ENCODE data around the gene HIP1R. TPM values are rescaled to one million over a fixed set of nuclear protein-coding genes. Genes with fewer than 3 reads are reported as not detected.

Gene HIP1R
- total and polyA plus RNA-seq, 2 experiments from 2014 or later, result 7.6 to 16.3 TPM

DNA sequence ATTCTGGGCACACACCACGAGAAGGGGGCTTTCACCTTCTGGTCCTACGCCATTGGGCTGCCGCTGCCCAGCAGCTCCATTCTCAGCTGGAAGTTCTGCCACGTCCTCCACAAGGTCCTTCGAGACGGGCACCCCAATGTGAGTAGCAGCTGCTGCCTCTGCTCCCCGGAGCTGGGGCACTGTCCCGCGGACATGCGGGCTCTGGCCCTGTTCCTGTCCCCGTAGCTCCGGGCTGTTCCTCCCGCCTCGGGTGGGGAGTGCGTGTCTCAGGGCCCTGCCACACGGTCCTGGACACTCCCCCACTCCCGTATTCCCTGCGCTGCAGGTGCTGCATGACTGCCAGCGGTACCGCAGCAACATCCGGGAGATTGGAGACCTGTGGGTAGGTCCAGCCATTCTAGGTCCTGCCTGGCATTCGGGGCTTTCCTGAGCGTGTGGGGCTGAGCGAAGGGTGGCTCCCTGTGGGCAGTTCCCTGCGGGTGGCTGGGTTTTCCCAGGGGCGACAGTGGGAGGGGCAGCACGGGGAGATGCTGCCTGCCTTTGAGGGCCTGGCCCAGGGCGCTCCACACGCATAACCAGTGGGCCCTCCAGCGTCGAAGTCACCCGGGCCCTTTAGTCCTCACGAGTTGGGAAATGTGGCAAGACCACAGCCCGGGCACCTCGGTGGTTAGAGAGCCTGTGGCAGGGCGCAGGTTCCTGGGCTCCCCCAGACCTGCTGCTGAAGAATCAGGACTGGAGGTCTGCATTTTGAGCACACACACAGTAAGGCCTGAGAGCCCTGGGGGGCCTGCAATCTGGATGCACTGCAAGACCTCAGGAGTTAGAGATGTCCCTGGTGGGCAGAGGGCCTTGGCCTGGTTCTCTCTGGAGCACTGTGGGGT lies 13.5 kb downstream of the HIP1R start:
- Histone ChIP-seq H3K27ac (no peak overlapping the region), H3K27me3 (replicated peaks; ENCODE audit: insufficient read depth) (no peaks in the 10 kb centered on the region), H3K79me2 (ENCODE audit: insufficient read depth) (no peaks in the 10 kb centered on the region), H2AFZ (no peak overlapping the region), H3K36me3 (ENCODE audit: low read depth) (no peaks in the 10 kb centered on the region), H3K9me2 (ENCODE audit: insufficient read depth) (no peaks in the 10 kb centered on the region), H4K20me1 (ENCODE audit: insufficient read depth) (no peaks in the 10 kb centered on the region), H3K4me2 (ENCODE audit: unreplicated experiment) (no peak overlapping the region), H3K4me3 (no peak overlapping the region), H3K9ac (no peak overlapping the region), H3F3A (ENCODE audit: insufficient read depth) (peaks cover 14% of the 10 kb centered on the region), H3K4me1 (ENCODE audit: insufficient read depth) (peaks cover 15% of the 10 kb centered on the region), H3K9me3 (ENCODE audit: low read depth) (no peaks in the 10 kb centered on the region)
- no peak for TF ChIP-seq EZH2phosphoT487 (IDR thresholded peaks at IDR 0.05; ENCODE audit: insufficient read depth, low read depth)
- no peak for TF ChIP-seq EZH2 (IDR thresholded peaks at IDR 0.05; ENCODE audit: insufficient read depth, poor library complexity, severe bottlenecking)
- in situ Hi-C loops (cut with MboI), result no loop called here
- DNase-seq, result no peak
- 91 to 95% methylated on average over 29 to 36 of the region's 36 CpGs for WGBS, 2 experiments (ENCODE audit: low coverage in 1 of 2, low lambda C conversion rate in 2 of 2, missing lambda C conversion rate in 2 of 2)

GRCh38 chr12:122849352-122850047 lies 14.2 kb downstream of the HIP1R start:
- 81 to 85% methylated on average over 26 of the region's 26 CpGs for WGBS, 2 experiments (ENCODE audit: low coverage in 1 of 2, low lambda C conversion rate in 2 of 2, missing lambda C conversion rate in 2 of 2)
- Histone ChIP-seq H4K20me1 (ENCODE audit: insufficient read depth) (no peaks in the 10 kb centered on the region), H3F3A (ENCODE audit: insufficient read depth) (peaks cover 14% of the 10 kb centered on the region), H3K36me3 (ENCODE audit: low read depth) (no peaks in the 10 kb centered on the region), H3K27me3 (replicated peaks; ENCODE audit: insufficient read depth) (no peaks in the 10 kb centered on the region), H3K4me2 (ENCODE audit: unreplicated experiment) (no peak overlapping the region), H2AFZ (no peak overlapping the region), H3K79me2 (ENCODE audit: insufficient read depth) (no peaks in the 10 kb centered on the region), H3K4me1 (ENCODE audit: insufficient read depth) (peaks cover 15% of the 10 kb centered on the region), H3K4me3 (no peak overlapping the region), H3K27ac (no peak overlapping the region), H3K9me2 (ENCODE audit: insufficient read depth) (no peaks in the 10 kb centered on the region), H3K9ac (no peak overlapping the region), H3K9me3 (ENCODE audit: low read depth) (no peaks in the 10 kb centered on the region)
- in situ Hi-C loops (cut with MboI), result loop anchor here (25.0 kb wide), 1 partner anchor 388 kb away; the partner anchor contains the start of genes MPHOSPH9 and MTRFR
- DNase-seq, result no peak
- TF ChIP-seq EZH2 (IDR thresholded peaks at IDR 0.05; ENCODE audit: insufficient read depth, poor library complexity, severe bottlenecking) (no peak), EZH2phosphoT487 (IDR thresholded peaks at IDR 0.05; ENCODE audit: insufficient read depth, low read depth) (no peak)

- in situ Hi-C loops (cut with MboI), result loop anchor here (25.0 kb wide), 1 partner anchor 387 kb away; the partner anchor contains the start of genes MPHOSPH9 and MTRFR
- DNase-seq, result no peak
- TF ChIP-seq EZH2 (IDR thresholded peaks at IDR 0.05; ENCODE audit: insufficient read depth, poor library complexity, severe bottlenecking) (no peak), EZH2phosphoT487 (IDR thresholded peaks at IDR 0.05; ENCODE audit: insufficient read depth, low read depth) (no peak)
Observed at GRCh38 chr12:122850048-122850445, 14.8 kb downstream of the HIP1R start.

DNA sequence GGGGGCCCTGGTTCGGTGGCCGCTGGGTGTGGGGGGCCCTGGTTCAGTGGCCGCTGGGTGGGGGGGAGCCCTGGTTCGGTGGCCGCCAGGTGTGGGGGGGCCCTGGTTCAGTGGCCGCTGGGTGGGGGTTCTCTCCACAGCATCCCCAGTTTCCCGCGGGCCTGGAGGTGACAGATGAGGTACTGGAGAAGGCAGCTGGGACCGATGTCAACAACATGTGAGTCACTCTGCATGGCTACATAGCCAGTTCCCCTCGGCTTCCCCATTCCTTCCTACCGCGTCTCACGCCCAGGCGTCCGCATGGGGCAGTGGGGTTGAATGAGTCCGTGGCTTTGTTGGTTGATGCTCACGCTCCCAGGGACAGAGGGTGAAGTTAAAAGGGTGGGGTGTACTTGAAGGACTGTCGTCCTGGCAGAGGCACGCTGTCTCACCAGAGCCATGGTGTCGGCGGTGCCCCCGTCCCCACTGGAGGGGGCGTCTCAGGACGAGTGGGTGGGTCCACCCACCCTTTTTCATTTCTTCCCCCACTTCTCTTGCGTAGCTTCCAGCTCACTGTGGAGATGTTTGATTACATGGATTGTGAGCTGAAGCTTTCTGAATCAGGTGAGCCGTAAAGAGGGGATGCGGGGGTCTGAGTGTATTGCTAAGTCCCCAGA lies 15.6 kb downstream of the HIP1R start:
- peak; percentile 46 for DNase-seq
- Histone ChIP-seq H3K4me2 (ENCODE audit: unreplicated experiment) (no peak overlapping the region), H3K4me3 (no peak overlapping the region), H4K20me1 (ENCODE audit: insufficient read depth) (no peaks in the 10 kb centered on the region), H3K9ac (no peak overlapping the region), H2AFZ (no peak overlapping the region), H3K79me2 (ENCODE audit: insufficient read depth) (no peaks in the 10 kb centered on the region), H3K36me3 (ENCODE audit: low read depth) (no peaks in the 10 kb centered on the region), H3F3A (ENCODE audit: insufficient read depth) (peaks cover 14% of the 10 kb centered on the region), H3K9me3 (ENCODE audit: low read depth) (no peaks in the 10 kb centered on the region), H3K4me1 (ENCODE audit: insufficient read depth) (peaks cover 15% of the 10 kb centered on the region), H3K27me3 (replicated peaks; ENCODE audit: insufficient read depth) (no peaks in the 10 kb centered on the region), H3K27ac (no peak overlapping the region), H3K9me2 (ENCODE audit: insufficient read depth) (no peaks in the 10 kb centered on the region)
- in situ Hi-C loops (cut with MboI), result loop anchor here (25.0 kb wide), 1 partner anchor 386 kb away; the partner anchor contains the start of genes MPHOSPH9 and MTRFR
- 84 to 86% methylated on average over 19 to 27 of the region's 27 CpGs for WGBS, 2 experiments (ENCODE audit: low coverage in 1 of 2, low lambda C conversion rate in 2 of 2, missing lambda C conversion rate in 2 of 2)
- TF ChIP-seq EZH2phosphoT487 (IDR thresholded peaks at IDR 0.05; ENCODE audit: insufficient read depth, low read depth), result no peak
- TF ChIP-seq EZH2 (IDR thresholded peaks at IDR 0.05; ENCODE audit: insufficient read depth, poor library complexity, severe bottlenecking), result no peak

More at GRCh38 chr12:122850048-122850445, 14.8 kb downstream of the HIP1R start:
- H3K36me3 ChIP-seq (ENCODE audit: low read depth), result no peaks in the 10 kb centered on the region
- H3K4me3 ChIP-seq, result no peak overlapping the region
- whole genome bisulfite sequencing, 2 experiments (ENCODE audit: low coverage in 1 of 2, low lambda C conversion rate in 2 of 2, missing lambda C conversion rate in 2 of 2), result 93 to 95% methylated on average over 11 to 14 of the region's 14 CpGs
- H3K9me3 ChIP-seq (ENCODE audit: low read depth), result no peaks in the 10 kb centered on the region
- peaks cover 15% of the 10 kb centered on the region for H3K4me1 ChIP-seq (ENCODE audit: insufficient read depth)
- no peaks in the 10 kb centered on the region for H3K9me2 ChIP-seq (ENCODE audit: insufficient read depth)
- no peak overlapping the region for H2AFZ ChIP-seq
- no peak overlapping the region for H3K4me2 ChIP-seq (ENCODE audit: unreplicated experiment)
- no peaks in the 10 kb centered on the region for H3K27me3 ChIP-seq (replicated peaks; ENCODE audit: insufficient read depth)
- no peak overlapping the region for H3K27ac ChIP-seq
- H4K20me1 ChIP-seq (ENCODE audit: insufficient read depth), result no peaks in the 10 kb centered on the region
- H3K79me2 ChIP-seq (ENCODE audit: insufficient read depth), result no peaks in the 10 kb centered on the region
- peaks cover 14% of the 10 kb centered on the region for H3F3A ChIP-seq (ENCODE audit: insufficient read depth)
- no peak overlapping the region for H3K9ac ChIP-seq

Data from GM23248 (cell line).